SH-SY5Y (cell line): Measurements from ENCODE around the gene ADAMTS6.

Experiments
- GATA2 ChIP-seq: IDR thresholded peaks from 2 replicates; pipeline ENCODE4 v1.6.1; 2011; ENCODE audit warnings: mild to moderate bottlenecking, low read depth, low read length
- GATA3 ChIP-seq: IDR thresholded peaks from 2 replicates; pipeline ENCODE4 v1.6.1; 2011; ENCODE audit warnings: low read depth, mild to moderate bottlenecking, low read length, moderate library complexity

DNA sequence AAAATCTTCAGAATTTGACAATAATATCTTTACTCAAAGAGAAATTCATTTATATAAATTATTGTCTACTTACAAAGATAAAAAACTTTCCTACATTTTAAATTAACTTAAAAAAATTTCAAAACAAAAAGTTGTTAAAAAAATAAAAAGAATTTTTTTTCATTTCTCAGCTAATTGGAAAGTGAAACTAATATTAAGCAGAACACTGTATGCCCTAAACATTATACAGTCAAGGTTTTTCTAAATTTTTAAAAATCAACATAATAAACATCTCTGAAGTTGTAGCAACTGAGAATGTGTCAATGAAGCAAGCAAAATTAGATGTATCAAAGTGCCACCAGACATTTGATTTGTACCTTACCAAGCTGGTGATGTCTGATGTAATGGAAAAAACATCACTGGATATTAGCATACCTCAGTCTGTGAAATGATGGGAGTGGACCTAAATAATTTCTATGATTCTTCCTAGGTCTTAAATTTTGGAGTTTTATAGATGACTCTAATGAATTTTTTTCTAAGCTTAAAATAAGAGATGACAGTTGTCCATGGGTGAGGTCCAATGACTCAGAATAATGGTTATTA lies 290.1 kb downstream of the ADAMTS6 start:
- TF ChIP-seq GATA2 (no peak), GATA3 (no peak)
